Transverse colon (tissue), 4 donors: Measurements from ENCODE around the gene CECR2. TPM values are rescaled to one million over a fixed set of nuclear protein-coding genes. Genes with fewer than 3 reads are reported as not detected.

ENCODE experiments used
- DNase-seq: peaks from one replicate; pipeline ENCODE4 v3.0.0-alpha.2; 2019
- H3K27ac ChIP-seq, 4 donors: fragments of 200-600 bp; sonication (generic); 2 replicates each; pipeline ENCODE4 v1.5.1; 2016 to 2018; ENCODE audit warnings: inconsistent platforms in 4 of 4
- H3K27me3 ChIP-seq: fragments of 200-600 bp; sonication (generic); 2 replicates; pipeline ENCODE4 v1.5.1; 2017; ENCODE audit warnings: inconsistent platforms
- H3K36me3 ChIP-seq, 4 donors: fragments of 200-600 bp; sonication (generic); 2 replicates each; pipeline ENCODE4 v1.5.1; 2017 to 2019; ENCODE audit warnings: inconsistent platforms in 4 of 4
- H3K4me1 ChIP-seq, 4 donors: fragments of 200-600 bp; sonication (generic); 2 replicates each; pipeline ENCODE4 v1.5.1; 2017 to 2020; ENCODE audit warnings: inconsistent platforms in 4 of 4
- H3K4me3 ChIP-seq, 4 donors: fragments of 200-600 bp; sonication (generic); 1 replicate in 1 of 4; 2 replicates in 3 of 4; pipeline versions ENCODE4 v1.5.1 to v1.6.1; 2017 to 2019; ENCODE audit warnings: inconsistent platforms in 4 of 4
- H3K9me3 ChIP-seq, 2 donors: fragments of 200-600 bp; sonication (generic); 2 replicates each; pipeline ENCODE4 v1.5.1; 2017 to 2019; ENCODE audit warnings: inconsistent platforms in 2 of 2
- EP300 ChIP-seq: sonication (generic); formaldehyde crosslinking; IDR thresholded peaks from one replicate; pipeline ENCODE4 v1.6.1; 2017; ENCODE audit warnings: antibody characterized with exemption, low read depth
- POLR2A ChIP-seq: fragments of 450-650 bp; IDR thresholded peaks from one replicate; pipeline ENCODE4 v1.6.1; 2016; ENCODE audit warnings: antibody characterized with exemption, mild to moderate bottlenecking, moderate library complexity
- POLR2AphosphoS5 ChIP-seq, 3 donors: sonication (generic); formaldehyde crosslinking; IDR thresholded peaks; one replicate each; pipeline ENCODE4 v1.6.1; 2016; ENCODE audit warnings: antibody characterized with exemption in 3 of 3
- WGBS, 2 donors: methylation state at CpG; one replicate each; pipeline ENCODE4 v1.1.5; 2018; ENCODE audit warnings: low coverage in 1 of 2; 5-methylcytosine and 5-hydroxymethylcytosine counted together
- in situ Hi-C, 4 donors: fragments of 200-750 bp; cut with MboI; loops; one replicate each; pipeline versions ENCODE4 v1.15.0 to v1.15.1; 2017; ENCODE audit warnings: low sequenced_read_pairs in 3 of 4, low pct_ligation_motif_present in 1 of 4, low pct_unique_long_range_greater_than_20kb in 1 of 4
- intact Hi-C: fragments of 100-400 bp; cut with DNase I; formaldehyde crosslinking; loops from one replicate; pipeline ENCODE4 v1.15.1; 2023; ENCODE audit warnings: low total_unique reads
- total RNA-seq, 4 donors: library from RNA; depleted of rRNA; stranded (reverse); fragments of >200 nt; gene quantifications; one replicate each; pipeline ENCODE4 v1.1.0, GENCODE V29; 2016
- TF ChIP-seq, protein P1 (sequence below), 5 experiments: fragments of 200-600 bp in 3 of 5; fragments of 450-650 bp in 2 of 5; sonication (generic) in 3 of 5; IDR thresholded peaks; 1 replicate in 2 of 5; 2 replicates in 3 of 5; pipeline ENCODE4 v1.5.1; 2016 to 2017; ENCODE audit warnings: antibody characterized with exemption in 5 of 5, inconsistent platforms in 3 of 5, mild to moderate bottlenecking in 2 of 5, moderate library complexity in 1 of 5

The CECR2 gene
- total RNA-seq, 4 donors from 2014 or later, result 0.14 to 0.64 (median 0.60) TPM; not detected in 1

- H3K27ac ChIP-seq, result no peak overlapping the region
- intact Hi-C loops, result no loop called here
- H3K9me3 ChIP-seq, result no peaks in the 10 kb centered on the region
- TF ChIP-seq, protein P1, sequence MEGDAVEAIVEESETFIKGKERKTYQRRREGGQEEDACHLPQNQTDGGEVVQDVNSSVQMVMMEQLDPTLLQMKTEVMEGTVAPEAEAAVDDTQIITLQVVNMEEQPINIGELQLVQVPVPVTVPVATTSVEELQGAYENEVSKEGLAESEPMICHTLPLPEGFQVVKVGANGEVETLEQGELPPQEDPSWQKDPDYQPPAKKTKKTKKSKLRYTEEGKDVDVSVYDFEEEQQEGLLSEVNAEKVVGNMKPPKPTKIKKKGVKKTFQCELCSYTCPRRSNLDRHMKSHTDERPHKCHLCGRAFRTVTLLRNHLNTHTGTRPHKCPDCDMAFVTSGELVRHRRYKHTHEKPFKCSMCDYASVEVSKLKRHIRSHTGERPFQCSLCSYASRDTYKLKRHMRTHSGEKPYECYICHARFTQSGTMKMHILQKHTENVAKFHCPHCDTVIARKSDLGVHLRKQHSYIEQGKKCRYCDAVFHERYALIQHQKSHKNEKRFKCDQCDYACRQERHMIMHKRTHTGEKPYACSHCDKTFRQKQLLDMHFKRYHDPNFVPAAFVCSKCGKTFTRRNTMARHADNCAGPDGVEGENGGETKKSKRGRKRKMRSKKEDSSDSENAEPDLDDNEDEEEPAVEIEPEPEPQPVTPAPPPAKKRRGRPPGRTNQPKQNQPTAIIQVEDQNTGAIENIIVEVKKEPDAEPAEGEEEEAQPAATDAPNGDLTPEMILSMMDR (IDR thresholded peaks at IDR 0.05), result no peak
- TF ChIP-seq EP300, result no peak
- TF ChIP-seq POLR2A, result no peak
- no peak for TF ChIP-seq POLR2AphosphoS5 (IDR thresholded peaks at IDR 0.05)
- H3K36me3 ChIP-seq, result no peaks in the 10 kb centered on the region
- H3K4me3 ChIP-seq, result no peak overlapping the region
- H3K27me3 ChIP-seq, result peaks cover 4% of the 10 kb centered on the region
- no peaks in the 10 kb centered on the region for H3K4me1 ChIP-seq
- no peak for DNase-seq
- in situ Hi-C loops, result loop anchor here in 2 of 4 donors (25.0 kb wide), 1 partner anchor 297 kb away; no protein-coding TSS in a partner anchor
- WGBS, 2 donors, result 81 to 83% methylated on average over 1 to 2 of the region's 2 CpGs
Measured at GRCh38 chr22:17483688-17484372, 114.6 kb downstream of the CECR2 start.

- no peaks in the 10 kb centered on the region for H3K9me3 ChIP-seq
- no peak for TF ChIP-seq POLR2AphosphoS5 (IDR thresholded peaks at IDR 0.05)
- TF ChIP-seq, protein P1 (IDR thresholded peaks at IDR 0.05), result no peak
- no peak overlapping the region for H3K27ac ChIP-seq
- intact Hi-C loops, result no loop called here
- no peak for DNase-seq
- 83% methylated on average over 10 to 12 of the region's 12 CpGs for WGBS, 2 donors
- H3K4me1 ChIP-seq, result no peaks in the 10 kb centered on the region
- H3K27me3 ChIP-seq, result peaks cover 4% of the 10 kb centered on the region
- no peaks in the 10 kb centered on the region for H3K36me3 ChIP-seq
- in situ Hi-C loops, result loop anchor here in 2 of 4 donors (25.0 kb wide), 1 partner anchor 297 kb away; no protein-coding TSS in a partner anchor
- no peak overlapping the region for H3K4me3 ChIP-seq
Measured at GRCh38 chr22:17484608-17485007, 115.3 kb downstream of the CECR2 start.

- WGBS, 2 donors, result 68 to 81% methylated on average over 4 to 10 of the region's 10 CpGs
- no peaks in the 10 kb centered on the region for H3K36me3 ChIP-seq
- in situ Hi-C loops, result loop anchor here in 2 of 4 donors (25.0 kb wide), 1 partner anchor 299 kb away; no protein-coding TSS in a partner anchor
- no peak overlapping the region for H3K4me3 ChIP-seq
- no peaks in the 10 kb centered on the region for H3K9me3 ChIP-seq
- no peaks in the 10 kb centered on the region for H3K4me1 ChIP-seq
- TF ChIP-seq, protein P1 (IDR thresholded peaks at IDR 0.05), result no peak
- no peak for TF ChIP-seq POLR2AphosphoS5 (IDR thresholded peaks at IDR 0.05)
- TF ChIP-seq POLR2A, result no peak
- no peak for TF ChIP-seq EP300
- intact Hi-C loops, result no loop called here
- no peak for DNase-seq
- H3K27ac ChIP-seq, result no peak overlapping the region
- no peaks in the 10 kb centered on the region for H3K27me3 ChIP-seq
Measured at GRCh38 chr22:17486313-17486712, 117.1 kb downstream of the CECR2 start.

GRCh38 chr22:17486719-17487118, 117.5 kb downstream of the CECR2 start:
- in situ Hi-C loops (loop anchor here in 2 of 4 donors (25.0 kb wide), 1 partner anchor 299 kb away; no protein-coding TSS in a partner anchor), intact Hi-C loops (no loop called here)
- Histone ChIP-seq H3K27me3 (no peaks in the 10 kb centered on the region), H3K4me1 (no peaks in the 10 kb centered on the region), H3K9me3 (no peaks in the 10 kb centered on the region), H3K27ac (no peak overlapping the region), H3K36me3 (no peaks in the 10 kb centered on the region), H3K4me3 (no peak overlapping the region)
- TF ChIP-seq EP300 (no peak), POLR2A (no peak), POLR2AphosphoS5 (IDR thresholded peaks at IDR 0.05) (no peak)
- TF ChIP-seq, protein P1 (IDR thresholded peaks at IDR 0.05), result no peak
- 84 to 86% methylated on average over 5 to 10 of the region's 10 CpGs for WGBS, 2 donors
- no peak for DNase-seq
